ENCODE measurements around the gene TMA7B. TPM values are rescaled to one million over a fixed set of nuclear protein-coding genes. Genes with fewer than 3 reads are reported as not detected.

The TMA7B gene
- polyA plus RNA-seq, 1 experiment, result not detected

DNA sequence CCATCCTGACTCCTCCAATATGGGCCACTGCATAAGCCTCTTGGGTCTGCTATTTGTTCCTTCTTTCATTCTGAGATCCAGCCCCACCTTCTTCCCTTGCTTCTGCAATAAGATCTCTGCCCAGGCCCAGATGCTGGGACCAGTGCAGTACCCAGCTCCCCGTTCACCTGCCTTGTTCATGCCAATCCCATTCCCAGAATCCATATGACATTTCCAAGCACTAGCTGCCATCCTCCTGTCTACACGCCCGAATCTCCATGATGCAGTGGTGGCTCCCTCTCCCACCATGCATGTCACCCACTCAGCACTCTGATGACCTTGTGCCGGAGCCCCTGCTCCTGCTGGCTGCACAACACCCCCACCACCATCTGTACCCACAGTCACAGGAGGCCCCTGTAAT, 23.1 kb downstream of the TMA7B start:
- Histone ChIP-seq H3K27me3 (ENCODE audit: control insufficient read depth, insufficient read depth, low read length) (peaks cover 21% of the 10 kb centered on the region), H3K27ac (ENCODE audit: low read depth, low read length) (no peak overlapping the region), H3K9me3 (ENCODE audit: control insufficient read depth, insufficient read depth, low read length) (no peaks in the 10 kb centered on the region), H3K4me3 (ENCODE audit: low read depth, low read length) (no peak overlapping the region)
- CTCF ChIA-PET, result interaction anchor here (1.3 kb wide), 1 partner anchor 454 kb away, joined by 4 read pairs; no protein-coding TSS in a partner anchor
- DNase-seq (ENCODE audit: low read depth, low spot score), result no peak
- TF ChIP-seq CTCF (IDR thresholded peaks at IDR 0.05; ENCODE audit: low read depth, low read length), result no peak
- POLR2A ChIA-PET, result no interaction called here

DNA sequence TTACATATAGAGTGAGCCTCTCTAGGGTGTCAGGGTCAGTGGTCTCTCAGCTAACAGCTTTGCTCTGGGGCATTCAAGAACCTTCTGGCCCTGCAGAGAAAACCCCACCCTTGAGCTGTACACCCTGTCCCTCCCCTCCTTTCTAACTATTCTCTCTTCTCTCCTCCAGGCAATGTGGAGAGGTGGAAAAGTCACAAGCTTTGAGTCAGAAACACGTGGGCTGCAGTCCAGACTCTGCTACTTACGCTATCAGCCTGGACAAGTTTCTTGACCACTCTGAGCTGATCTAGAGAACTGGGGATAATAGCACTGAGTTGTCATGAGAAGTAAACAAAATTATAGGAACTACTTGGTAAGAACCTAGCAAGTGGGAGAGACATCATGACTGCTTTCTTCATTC, 23.8 kb downstream of the TMA7B start:
- CTCF ChIA-PET, result interaction anchor here (1.3 kb wide), 1 partner anchor 455 kb away, joined by 4 read pairs; no protein-coding TSS in a partner anchor
- peaks cover 24% of the 10 kb centered on the region for H3K27me3 ChIP-seq (ENCODE audit: control insufficient read depth, insufficient read depth, low read length)
- H3K4me3 ChIP-seq (ENCODE audit: low read depth, low read length), result no peak overlapping the region
- POLR2A ChIA-PET, result no interaction called here
- H3K27ac ChIP-seq (ENCODE audit: low read depth, low read length), result no peak overlapping the region
- no peak for DNase-seq (ENCODE audit: low read depth, low spot score)
- no peaks in the 10 kb centered on the region for H3K9me3 ChIP-seq (ENCODE audit: control insufficient read depth, insufficient read depth, low read length)
- TF ChIP-seq CTCF (IDR thresholded peaks at IDR 0.05; ENCODE audit: low read depth, low read length), result no peak

DNA sequence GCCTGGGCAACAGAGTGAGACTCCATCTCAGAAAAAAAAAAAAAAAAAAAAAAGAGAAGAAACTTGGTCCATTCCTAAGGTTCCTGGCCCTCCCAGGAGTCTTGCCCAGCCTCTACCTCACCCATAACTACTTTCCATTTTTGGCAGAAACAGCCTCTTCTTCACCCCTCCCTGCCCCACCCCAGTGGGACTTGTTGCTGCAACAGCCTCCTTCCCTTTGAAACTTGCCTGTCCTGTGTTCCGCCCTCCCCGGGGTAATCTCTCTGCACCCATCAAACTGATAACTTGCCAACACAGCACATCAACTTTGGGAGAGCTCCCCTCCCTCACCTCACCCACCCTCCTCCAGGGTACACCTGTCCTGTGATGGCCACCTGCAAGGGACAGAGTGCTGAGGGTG, 24.5 kb downstream of the TMA7B start:
- CTCF ChIA-PET, result interaction anchor here (1.3 kb wide), 1 partner anchor 456 kb away, joined by 4 read pairs; no protein-coding TSS in a partner anchor
- Histone ChIP-seq H3K27me3 (ENCODE audit: control insufficient read depth, insufficient read depth, low read length) (peaks cover 23% of the 10 kb centered on the region), H3K4me3 (ENCODE audit: low read depth, low read length) (no peak overlapping the region), H3K27ac (ENCODE audit: low read depth, low read length) (no peak overlapping the region), H3K9me3 (ENCODE audit: control insufficient read depth, insufficient read depth, low read length) (no peaks in the 10 kb centered on the region)
- POLR2A ChIA-PET, result no interaction called here
- no peak for TF ChIP-seq CTCF (IDR thresholded peaks at IDR 0.05; ENCODE audit: low read depth, low read length)
- DNase-seq (ENCODE audit: low read depth, low spot score), result no peak

GRCh38 chr22:39985383-39986035, 25.3 kb downstream of the TMA7B start:
- TF ChIP-seq CTCF (IDR thresholded peaks at IDR 0.05; ENCODE audit: low read depth, low read length), result no peak
- Histone ChIP-seq H3K27me3 (ENCODE audit: control insufficient read depth, insufficient read depth, low read length) (peaks cover 17% of the 10 kb centered on the region), H3K27ac (ENCODE audit: low read depth, low read length) (no peak overlapping the region), H3K4me3 (ENCODE audit: low read depth, low read length) (no peak overlapping the region), H3K9me3 (ENCODE audit: control insufficient read depth, insufficient read depth, low read length) (no peaks in the 10 kb centered on the region)
- no peak for DNase-seq (ENCODE audit: low read depth, low spot score)
- CTCF ChIA-PET, result no interaction called here
- POLR2A ChIA-PET, result no interaction called here

DNA sequence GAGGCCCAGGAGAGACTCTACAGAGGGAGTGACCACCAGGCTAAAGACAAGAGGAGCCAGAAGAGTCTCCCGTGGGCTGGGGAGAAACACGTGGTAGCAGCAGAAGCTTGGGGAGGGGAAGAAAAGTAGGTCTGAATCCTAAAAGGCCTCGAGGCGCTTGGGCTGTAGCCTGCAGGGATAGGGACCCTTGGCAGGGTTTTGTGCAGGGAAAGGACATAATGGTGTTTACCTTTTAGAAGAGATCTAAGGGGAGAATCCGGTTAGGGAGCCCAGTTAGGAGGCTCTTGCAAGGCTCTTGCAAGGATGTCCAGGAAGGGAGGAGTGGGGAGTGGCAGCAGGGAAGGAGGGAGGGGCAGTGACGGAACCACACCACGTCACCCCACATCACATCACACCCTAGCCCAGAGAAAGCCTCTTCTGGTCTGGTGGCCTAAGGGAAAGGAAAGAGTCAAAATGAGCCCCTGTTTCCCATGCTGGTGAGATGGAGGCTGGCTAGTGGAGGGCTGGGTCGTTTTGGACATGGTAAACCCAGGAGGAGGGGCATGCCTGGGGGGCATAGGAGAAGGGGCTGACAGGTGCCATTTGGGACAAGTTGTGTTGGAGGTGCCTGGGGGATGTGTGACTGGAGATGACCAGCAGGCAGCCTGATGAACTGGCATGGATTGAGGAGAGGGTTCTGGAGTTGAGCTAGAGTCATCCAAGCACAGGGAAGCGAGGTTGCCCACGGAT, 28.4 kb downstream of the TMA7B start:
- ChIA-PET POLR2A (no interaction called here), CTCF (no interaction called here)
- no peak for DNase-seq (ENCODE audit: low read depth, low spot score)

More for the DNA sequence above, 28.4 kb downstream of the TMA7B start:
- TF ChIP-seq CTCF (IDR thresholded peaks at IDR 0.05; ENCODE audit: low read depth, low read length), result no peak
- Histone ChIP-seq H3K27me3 (ENCODE audit: control insufficient read depth, insufficient read depth, low read length) (peaks cover 26% of the 10 kb centered on the region), H3K4me3 (ENCODE audit: low read depth, low read length) (no peak overlapping the region), H3K27ac (ENCODE audit: low read depth, low read length) (no peak overlapping the region), H3K9me3 (ENCODE audit: control insufficient read depth, insufficient read depth, low read length) (no peaks in the 10 kb centered on the region)

Measured in AG04450 (cell line).